HG02943 (cell line): Measurements from ENCODE around the gene AMY1C.
"Not testable (repeated sequence)": the region's sequence is repeated elsewhere in the genome, so short reads cannot be mapped to it uniquely, and the experiment has no call there.

Experiments used
- ATAC-seq: cut with Tn5 transposase; IDR thresholded peaks from one replicate; pipeline ENCODE4 v1.9.1; 2021; ENCODE audit warnings: mild to moderate bottlenecking, low read depth, moderate library complexity; ENCODE audit not compliant: unreplicated experiment

AMY1C gene

GRCh38 chr1:103749598-103749997 is at the start of gene AMY1C:
Gene AMY1C, plus strand, starts transcription at chr1:103749898. Its CDS starts 572 bp downstream, at chr1:103750470.
- not testable (repeated sequence) for ATAC-seq

GRCh38 chr1:103700669-103701068 is 49.0 kb upstream of the AMY1C start:
- not testable (repeated sequence) for ATAC-seq

GRCh38 chr1:103701256-103701655 is 48.4 kb upstream of the AMY1C start:
- not testable (repeated sequence) for ATAC-seq

- not testable (repeated sequence) for ATAC-seq
Measured at GRCh38 chr1:103707670-103708069, 42.0 kb upstream of the AMY1C start.

- ATAC-seq, result not testable (repeated sequence)
Measured at GRCh38 chr1:103710381-103710780, 39.3 kb upstream of the AMY1C start.

GRCh38 chr1:103717404-103717803 is 32.3 kb upstream of the AMY1C start:
- not testable (repeated sequence) for ATAC-seq

GRCh38 chr1:103721473-103721872 is 28.2 kb upstream of the AMY1C start:
- not testable (repeated sequence) for ATAC-seq

- ATAC-seq, result not testable (repeated sequence)
Measured at GRCh38 chr1:103735334-103735733, 14.4 kb upstream of the AMY1C start.

GRCh38 chr1:103738031-103738430 is 11.7 kb upstream of the AMY1C start:
- not testable (repeated sequence) for ATAC-seq

GRCh38 chr1:103744449-103744848 is 5.2 kb upstream of the AMY1C start:
- ATAC-seq, result not testable (repeated sequence)

GRCh38 chr1:103745040-103745439 is 4.7 kb upstream of the AMY1C start:
- ATAC-seq, result not testable (repeated sequence)

- not testable (repeated sequence) for ATAC-seq
Measured at GRCh38 chr1:103748273-103748672, 1.4 kb upstream of the AMY1C start.

- no peak for ATAC-seq
Measured at GRCh38 chr1:103761896-103762295, 12.2 kb downstream of the AMY1C start.

GRCh38 chr1:103779932-103780331 is 30.2 kb downstream of the AMY1C start:
- no peak for ATAC-seq

GRCh38 chr1:103783944-103784377 is 34.3 kb downstream of the AMY1C start:
- ATAC-seq, result peak; percentile 62

- ATAC-seq, result no peak
Measured at GRCh38 chr1:103788377-103788776, 38.7 kb downstream of the AMY1C start.

- ATAC-seq, result no peak
Measured at GRCh38 chr1:103790172-103790571, 40.5 kb downstream of the AMY1C start.
